SKM-1 treated with dmso at 0.1 percent for 144 hours (cell line): ENCODE measurements around the gene TEAD4.

ENCODE experiments used
- DNase-seq: peaks from one replicate; lab custom pipeline; 2025; ENCODE audit not compliant: unreplicated experiment; lab: John Stamatoyannopoulos, UW

TEAD4 gene

DNA sequence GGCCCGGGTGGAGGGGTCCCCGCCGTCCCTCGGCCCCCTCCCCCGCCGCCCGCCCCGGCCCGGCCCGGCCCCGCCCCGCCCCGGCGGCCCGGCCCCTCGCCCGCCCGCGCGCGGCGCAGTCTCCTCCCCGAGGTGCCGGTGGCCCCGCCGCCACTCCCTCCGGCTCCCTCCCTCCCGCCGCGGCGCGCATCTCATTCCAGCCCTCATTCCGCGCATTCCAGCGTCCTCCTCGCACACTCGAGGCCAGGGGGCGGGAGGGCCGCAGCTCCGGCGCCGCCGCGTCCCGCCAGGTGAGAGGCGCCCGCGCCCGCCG lies at the start of gene TEAD4:
TEAD4 (plus strand) TSS at position 206 of the 313 bp plus-strand sequence.
- no peak for DNase-seq

DNA sequence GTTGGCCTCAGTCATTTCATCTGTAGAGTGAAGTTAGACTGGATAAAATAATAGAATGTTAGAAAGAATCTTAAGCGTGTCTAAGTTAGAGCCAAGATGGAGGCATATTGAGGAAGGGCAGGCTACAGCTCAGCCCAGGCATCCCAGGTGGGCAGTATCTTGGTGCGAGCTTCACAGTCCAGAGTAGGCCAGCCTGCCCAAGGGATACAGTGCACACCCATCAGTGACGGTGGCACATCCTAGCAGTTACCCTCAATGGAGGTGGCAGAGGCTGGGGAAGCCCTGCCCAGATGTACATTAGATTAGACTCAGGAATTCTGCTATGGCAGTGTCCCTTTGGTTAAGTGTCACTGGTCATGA lies 47.0 kb upstream of the TEAD4 start:
- DNase-seq = no peak

DNA sequence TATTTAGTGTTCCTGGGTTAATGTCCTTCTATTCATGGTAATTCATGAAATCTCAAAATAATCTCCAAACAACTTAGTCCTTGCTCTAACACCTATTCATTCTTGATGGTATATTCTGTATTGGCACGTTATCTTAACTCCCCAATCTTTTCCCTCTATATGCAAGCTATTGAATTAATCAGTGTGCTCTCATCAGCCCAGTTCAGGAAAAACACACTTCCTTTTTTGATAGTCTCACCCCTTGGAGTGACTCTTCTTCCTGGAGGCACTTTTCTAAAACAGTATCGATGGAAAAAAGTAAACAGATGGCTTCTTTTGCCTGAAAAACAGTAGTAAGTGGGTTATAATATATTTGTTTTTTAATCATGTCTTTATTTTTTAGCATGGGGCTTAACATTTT lies 39.9 kb upstream of the TEAD4 start:
- DNase-seq = no peak

DNA sequence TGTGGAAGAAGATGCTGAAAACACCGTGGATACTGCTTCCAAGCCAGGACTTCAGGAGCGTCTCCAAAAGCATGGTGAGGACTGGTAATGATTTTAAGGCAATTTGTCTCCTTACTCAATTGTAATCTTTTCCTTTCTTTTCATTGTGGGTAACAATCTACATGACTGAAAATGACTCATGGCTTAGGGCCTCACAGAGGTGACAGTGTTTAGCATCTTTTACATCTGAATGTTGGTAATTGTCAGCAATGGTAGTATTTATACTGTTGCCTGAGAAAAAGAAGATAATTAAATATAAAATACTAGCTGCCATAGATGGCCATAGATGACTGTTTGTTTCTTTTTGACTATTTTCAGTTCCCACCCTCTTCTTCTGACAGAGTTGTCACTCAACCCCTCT lies 36.9 kb upstream of the TEAD4 start:
- no peak for DNase-seq

DNA sequence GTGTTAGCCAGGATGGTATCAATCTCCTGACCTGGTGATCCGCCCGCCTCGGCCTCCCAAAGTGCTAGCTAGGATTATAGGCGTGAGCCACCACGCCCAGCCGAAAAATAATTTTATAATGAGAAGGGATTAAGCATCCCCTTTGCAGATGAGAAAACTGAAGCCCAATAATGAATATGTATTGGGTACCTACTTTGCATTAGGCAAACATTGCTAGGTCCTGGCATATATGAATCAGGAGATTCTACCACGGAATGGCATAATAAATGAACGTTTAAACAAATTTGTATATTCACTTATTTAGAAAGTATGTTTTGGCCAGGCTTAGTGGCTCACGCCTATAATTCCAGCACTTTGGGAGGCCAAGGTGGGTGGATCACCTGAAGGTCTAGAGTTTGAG lies 36.1 kb upstream of the TEAD4 start:
- DNase-seq = no peak

DNA sequence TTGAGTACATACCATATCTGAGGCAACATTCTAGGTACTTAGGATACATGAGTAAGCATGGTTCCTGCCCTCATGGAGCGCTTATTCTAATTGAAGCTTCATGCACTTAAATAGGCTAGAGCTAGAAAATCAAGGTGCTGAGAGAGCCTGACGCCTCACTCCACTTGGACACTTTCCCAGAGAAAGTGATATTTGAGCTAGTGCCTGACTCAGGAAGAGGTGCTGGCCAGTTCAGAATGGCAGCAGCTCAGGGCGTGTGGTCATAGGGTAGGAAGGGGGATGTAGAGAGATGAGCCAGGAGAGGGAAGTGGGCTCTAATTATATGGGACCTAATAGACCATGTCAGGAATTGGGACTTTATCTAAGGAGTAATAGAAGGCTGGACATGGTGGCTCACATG lies 35.2 kb upstream of the TEAD4 start:
- DNase-seq = no peak

DNA sequence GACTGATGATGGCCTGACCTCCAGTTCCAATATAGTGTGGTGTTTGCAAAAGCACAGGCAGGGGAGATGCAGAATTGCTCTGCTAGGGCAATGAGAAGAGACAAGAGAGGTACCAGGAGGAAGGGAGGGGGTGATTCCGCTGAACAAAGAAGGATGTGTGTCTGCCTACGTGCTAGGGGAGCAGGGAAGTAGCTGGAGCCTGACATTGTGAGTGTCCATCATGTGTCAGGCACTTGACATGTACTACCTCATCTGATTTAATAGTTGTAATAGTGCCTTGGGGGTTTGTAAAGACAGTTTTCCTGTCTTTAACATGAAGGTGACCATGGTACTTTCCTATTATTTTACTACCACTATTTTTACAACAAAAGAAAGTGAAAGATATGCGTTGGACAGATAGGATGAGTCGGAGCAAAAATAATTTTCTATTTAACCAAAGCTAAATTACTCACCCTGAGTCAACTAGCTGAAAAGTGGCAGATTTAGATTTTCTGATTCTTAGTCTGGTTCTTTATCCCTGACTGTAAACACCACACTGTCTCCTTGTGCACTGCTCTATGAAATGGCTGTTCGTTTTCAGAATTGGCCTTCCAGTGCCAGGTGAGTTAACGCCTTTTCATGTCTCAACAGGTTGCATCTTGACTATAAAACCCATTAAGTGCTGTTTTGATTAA lies 33.7 kb upstream of the TEAD4 start:
- DNase-seq = no peak

DNA sequence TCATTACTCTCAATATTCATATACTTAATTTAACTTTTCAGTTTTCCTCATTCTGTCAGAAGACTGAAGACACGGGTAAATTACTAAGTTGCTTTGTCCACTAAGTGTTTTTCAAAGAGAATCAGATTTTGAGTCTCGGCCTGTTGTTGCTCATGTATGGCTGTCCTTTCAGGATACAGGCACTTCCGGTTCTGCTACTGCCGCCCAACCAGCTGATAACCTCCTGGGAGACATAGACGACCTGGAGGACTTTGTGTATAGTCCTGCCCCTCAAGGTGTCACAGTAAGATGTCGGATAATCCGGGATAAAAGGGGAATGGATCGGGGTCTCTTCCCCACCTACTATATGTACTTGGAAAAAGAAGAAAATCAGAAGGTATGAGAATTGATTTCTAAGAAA lies 28.3 kb upstream of the TEAD4 start:
- no peak for DNase-seq

DNA sequence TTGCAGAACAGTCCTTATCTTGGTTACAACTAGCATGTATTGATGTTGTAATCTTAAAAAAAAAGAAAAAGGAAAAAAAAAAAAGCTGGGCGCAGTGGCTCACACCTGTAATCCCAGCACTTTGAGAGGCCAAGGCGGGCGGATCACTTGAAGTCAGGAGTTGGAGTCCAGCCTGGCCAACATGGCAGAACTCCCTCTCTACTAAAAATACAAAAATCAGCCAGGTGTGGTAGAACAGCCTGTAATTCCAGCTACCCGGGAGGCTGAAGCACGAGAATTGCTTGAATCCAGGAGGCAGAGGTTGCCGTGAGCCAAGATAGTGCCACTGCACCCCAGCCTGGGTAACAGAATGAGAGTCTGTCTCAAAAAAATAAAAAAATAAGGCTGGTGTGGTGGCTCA lies 25.6 kb upstream of the TEAD4 start:
- DNase-seq = no peak

DNA sequence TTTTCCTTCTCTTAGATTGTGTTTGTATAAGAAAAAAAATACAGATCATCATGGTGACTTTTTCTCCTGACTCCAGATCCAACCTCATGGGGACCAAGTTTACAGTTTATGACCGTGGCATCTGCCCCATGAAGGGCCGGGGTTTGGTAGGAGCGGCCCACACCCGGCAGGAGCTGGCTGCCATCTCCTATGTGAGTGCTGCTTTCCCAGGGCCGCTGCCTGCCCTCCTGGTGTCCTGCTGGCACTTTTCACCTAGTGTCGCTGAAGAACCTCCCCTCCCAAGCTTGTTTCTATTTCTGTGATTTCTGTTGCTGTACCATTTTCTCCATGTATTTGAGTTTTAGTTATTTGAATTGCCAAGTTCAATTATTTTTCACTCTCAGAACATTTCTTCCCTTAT lies 24.8 kb upstream of the TEAD4 start:
- DNase-seq = no peak

DNA sequence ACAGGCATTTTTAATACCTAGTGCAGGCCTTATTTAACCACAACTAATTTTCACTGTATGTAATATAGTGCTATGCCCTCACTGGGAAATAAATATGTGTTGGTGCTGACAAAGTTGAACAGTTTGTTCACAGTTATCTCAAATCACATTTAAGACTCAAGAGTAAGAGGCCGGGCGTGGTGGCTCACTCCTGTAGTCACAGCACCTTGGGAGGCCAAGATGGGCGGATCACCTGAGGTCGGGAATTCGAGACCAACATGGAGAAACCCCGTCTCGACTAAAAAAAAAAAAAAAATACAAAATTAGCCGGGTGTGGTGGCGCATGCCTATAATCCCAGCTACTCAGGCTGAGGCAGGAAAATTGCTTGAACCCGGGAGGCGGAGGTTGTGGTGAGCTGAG lies 22.9 kb upstream of the TEAD4 start:
- no peak for DNase-seq

DNA sequence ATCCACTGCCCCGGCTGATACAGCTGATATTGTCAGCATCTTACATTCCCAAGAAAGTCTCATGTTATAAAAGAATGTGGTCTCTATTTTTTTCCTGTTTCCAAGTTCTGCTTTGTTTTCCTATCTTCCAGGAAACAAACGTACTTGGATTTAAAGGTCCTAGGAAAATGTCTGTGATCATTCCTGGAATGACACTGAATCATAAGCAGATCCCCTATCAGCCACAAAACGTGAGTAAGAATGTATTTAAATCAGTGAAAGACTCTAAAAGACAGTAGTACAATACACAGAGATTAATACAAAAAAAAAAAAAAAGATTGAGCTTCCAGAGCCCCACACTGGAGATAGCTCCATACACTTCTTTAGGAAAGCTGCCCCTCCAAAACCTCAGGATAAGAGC lies 21.7 kb upstream of the TEAD4 start:
- no peak for DNase-seq

DNA sequence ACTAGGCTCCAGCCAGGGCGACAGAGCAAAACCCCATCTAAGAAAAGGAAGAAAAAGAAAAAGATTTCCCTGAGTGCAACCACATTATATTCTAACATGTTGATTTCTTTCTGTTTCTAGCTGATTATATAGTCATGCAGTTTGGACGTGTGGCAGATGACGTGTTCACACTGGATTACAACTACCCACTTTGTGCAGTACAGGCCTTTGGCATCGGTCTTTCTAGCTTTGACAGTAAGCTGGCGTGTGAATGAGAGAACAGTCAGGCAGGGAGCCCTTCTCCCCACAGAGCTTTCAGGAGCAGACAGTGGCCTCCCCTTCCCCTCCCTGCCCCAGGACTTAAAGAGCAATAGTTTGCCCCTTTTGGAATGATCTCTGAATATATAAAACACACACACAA lies 20.0 kb upstream of the TEAD4 start:
- DNase-seq = no peak

DNA sequence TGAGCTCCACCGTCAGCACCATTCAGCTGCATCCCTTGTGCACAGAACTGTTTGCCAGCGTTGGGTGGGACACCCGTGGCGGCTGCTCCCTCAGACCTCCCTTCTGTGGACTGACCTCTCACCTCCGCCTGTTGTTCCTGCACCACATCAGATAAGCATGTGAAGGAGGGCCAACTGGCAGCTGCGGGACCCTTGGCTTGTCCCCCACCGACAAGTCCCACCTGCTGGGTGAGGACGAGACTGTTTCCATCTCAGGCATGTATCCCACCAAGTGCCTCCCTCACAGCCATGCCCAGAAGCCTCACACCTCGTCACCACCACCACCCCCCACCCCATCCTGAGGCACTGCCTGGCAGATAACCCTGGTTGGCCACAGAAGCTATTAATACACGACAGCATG lies 18.6 kb upstream of the TEAD4 start:
- no peak for DNase-seq

DNA sequence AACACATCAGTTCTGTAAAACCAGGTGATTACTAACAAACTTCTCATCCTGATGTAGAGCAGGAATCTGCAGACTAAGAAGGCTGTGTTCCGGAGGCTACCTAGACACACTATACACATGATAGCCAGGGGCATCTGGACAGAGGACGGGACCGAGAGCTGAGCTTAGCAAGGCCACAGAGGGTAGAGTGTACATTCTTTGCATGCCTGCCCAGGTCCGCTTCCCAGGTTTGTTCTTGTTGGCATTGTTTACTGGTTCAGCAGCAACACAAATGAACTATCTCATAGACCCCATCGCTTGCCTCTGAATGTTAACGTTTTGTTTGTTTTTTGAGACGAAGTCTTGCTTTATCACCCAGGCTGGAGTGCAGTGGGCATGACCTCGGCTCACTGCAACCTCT lies 17.7 kb upstream of the TEAD4 start:
- no peak for DNase-seq

DNA sequence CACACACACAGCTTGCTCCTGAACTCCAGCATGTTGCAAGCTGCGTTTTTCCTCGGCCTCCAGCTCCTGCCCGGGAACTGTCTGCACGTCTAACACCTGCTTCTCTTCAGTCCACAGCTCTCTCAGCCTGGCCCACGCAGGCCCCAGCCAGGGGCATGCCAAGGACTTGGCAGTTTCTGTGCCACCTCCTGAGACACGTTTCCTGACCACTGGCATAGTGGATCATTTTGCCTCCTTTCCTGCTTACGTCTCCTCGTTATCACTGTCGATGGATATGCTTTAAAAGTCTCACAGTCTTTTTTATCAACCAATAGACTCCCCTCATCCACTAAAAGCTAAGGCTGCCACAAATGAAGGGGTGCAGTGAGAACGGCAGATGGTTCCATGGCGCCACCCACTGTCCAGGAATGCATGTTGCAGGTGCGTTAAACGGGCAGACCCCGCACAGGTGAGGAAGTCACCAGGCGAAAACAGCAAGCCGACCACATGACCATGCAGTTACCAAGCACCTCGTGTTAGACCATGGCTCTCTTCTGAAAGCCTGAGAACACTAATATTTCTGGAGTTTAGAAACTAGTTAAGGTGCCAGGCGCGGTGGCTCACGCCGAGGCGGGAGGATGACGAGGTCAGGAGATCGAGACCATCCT lies 14.7 kb upstream of the TEAD4 start:
- DNase-seq = no peak

DNA sequence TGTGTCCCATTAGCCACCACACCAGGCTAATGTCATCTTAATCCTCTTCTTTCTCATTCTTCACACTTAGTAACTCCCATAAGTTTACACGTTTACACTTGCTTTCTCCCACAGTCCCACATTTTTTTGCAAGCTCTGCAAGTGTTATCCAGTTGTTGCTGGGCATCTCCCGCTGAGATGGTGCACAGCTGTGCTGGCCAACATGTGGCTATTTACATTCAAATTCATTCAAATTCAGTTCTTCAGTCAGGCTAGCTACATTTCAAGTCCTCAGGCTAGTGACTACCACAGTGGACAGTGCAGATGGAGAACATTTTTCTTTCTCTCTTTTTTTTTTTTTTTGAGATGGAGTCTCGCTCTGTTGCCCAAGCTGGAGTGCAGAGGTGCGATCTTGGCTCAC lies 9.8 kb upstream of the TEAD4 start:
- DNase-seq = no peak

DNA sequence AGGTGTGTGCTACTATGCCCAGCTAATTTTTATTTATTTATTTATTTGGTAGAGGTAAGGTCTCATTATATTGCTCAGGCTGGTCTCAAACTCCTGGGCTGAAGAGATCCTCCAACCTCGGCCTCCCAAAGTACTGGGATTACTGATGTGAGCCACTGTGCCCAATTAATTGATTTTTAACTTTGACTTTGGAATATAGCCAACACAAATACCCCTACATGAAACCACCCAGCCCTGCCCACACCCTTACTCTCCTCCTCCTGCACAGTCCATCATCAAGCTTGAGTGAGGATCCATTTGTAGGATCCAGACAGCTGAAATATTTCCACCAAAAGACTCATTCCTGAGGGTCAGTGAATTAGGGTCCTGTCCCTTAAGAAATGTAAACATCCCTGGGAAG lies 3.3 kb upstream of the TEAD4 start:
- no peak for DNase-seq

DNA sequence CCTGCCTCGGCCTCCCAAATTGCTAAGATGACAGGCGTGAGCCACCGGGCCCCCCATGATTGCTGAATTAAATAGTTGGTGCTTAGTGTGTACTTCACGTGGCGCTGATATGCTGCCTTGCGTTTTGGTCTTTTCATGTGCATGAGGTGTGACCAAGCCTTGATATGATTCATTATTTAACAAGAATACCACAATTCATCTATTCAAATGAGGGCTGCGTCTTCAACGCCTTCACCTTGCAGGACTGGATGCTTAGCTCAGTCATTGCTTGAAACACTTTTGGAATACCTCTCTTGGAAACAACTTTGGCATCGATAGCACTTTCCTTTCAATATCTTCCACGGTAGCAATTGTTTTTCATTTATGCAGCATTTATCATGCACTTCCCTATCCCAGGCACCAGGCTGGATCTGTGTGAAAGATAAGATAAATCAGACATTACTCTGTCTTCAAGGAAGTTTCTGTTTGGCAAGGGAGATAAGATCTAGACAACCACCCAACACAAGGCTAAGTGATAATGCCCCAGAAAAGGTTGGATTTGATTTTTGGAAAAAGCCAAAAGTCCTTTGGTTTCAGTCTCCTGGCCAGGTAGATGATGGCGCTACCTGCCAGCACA lies 1.3 kb upstream of the TEAD4 start:
- no peak for DNase-seq

DNA sequence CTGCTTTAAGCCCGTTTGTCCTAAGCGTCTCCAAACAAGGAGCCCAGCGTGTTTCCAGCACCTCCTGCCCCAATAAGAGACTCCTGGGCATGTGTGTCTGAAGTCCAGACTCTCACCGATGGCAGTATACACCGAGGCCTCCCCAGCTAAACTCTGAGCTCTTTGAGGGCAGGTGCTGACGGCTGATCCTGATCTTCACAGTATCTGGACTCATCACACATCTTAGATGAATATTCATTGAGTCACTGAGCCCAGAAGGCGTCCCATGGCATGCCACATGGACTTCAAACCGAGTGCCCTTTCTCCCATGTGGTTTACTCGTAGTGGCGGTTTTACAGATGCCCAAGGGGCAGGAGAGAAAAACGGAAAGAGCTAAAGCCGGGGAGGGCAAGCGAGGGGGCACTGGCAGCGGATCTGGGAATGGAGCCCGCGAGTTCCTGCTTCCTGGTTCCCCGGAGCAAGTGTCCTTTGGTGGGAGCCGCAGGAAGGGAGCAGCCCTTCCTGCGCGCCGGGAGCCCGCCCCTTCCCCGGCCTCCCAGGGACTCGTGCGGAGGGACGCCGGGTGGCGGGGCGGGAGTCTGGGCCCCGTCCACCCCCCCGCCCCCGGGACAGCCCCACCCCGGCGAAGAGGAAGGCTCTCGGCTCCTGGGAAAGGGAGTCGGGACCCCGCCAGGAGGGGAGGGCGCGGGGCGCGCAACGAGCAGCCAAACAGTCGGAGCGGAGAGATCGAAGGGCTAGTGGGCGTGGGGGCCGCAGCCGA lies 585 bp upstream of the TEAD4 start:
- DNase-seq = peak; percentile 25

DNA sequence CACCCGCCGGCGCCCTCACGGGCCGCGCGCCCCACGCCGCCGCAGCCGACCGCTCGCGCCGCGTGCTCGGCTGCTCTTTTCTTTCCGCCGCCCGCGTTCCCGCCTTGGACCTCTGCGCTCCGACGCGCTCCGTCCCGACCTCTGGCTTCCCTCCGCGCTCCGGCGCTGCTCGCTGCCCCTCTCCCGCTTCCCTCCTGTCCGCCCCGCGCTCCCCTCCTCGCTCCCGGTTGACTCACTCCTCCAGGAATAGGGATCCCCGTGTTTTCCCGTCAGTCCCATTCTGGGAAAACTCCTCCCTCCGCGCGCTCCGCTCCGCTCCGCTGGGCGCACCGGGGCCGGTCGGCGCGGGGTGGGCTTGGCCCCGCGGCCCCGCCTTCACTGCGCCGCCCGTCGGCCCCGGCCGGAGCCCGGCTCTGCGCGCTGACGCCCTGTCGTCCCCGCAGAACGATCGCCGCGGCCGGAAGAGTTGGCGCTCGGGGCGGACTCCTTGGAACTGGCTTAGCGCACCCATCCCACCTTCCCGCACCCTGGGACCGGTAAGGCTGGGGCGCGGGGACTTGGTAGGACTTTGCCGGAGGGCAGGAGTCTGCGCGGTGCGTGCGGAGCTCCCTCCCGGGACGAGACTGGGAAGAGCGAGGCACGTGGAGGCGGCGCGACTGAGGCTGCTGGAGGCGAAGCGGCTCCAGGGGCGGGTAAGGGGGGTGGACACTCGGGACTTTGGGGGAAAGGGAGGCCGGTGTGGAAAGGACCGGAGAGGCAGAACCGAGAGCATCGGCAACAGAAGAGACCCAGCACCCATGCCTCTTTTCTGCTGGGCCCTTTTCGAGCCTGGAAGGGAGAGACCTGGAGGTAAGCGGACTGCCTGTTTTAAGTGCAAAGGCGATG lies 550 bp downstream of the TEAD4 start:
- no peak for DNase-seq
